GM19351 (cell line): ENCODE data around the gene CRMP1.

Source experiments
- ATAC-seq: cut with Tn5 transposase; IDR thresholded peaks from one replicate; pipeline ENCODE4 v1.9.1; 2021; ENCODE audit warnings: mild to moderate bottlenecking, moderate library complexity; ENCODE audit not compliant: unreplicated experiment

Gene CRMP1

GRCh38 chr4:5890063-5890727 lies 2.7 kb downstream of the CRMP1 start:
- ATAC-seq = no peak

GRCh38 chr4:5889002-5889696 lies 3.7 kb downstream of the CRMP1 start:
- ATAC-seq = no peak

GRCh38 chr4:5888222-5889001 lies 4.5 kb downstream of the CRMP1 start:
- ATAC-seq = no peak

GRCh38 chr4:5887361-5888221 lies 5.3 kb downstream of the CRMP1 start:
- ATAC-seq = no peak

GRCh38 chr4:5887011-5887360 lies 5.9 kb downstream of the CRMP1 start:
- ATAC-seq = no peak

GRCh38 chr4:5885733-5886132 lies 7.2 kb downstream of the CRMP1 start:
- ATAC-seq = no peak

- ATAC-seq = no peak
Observed at GRCh38 chr4:5884796-5885195, 8.1 kb downstream of the CRMP1 start.

- ATAC-seq = no peak
Observed at GRCh38 chr4:5883916-5884315, 9.0 kb downstream of the CRMP1 start.

- no peak for ATAC-seq
Observed at GRCh38 chr4:5882947-5883346, 9.9 kb downstream of the CRMP1 start.

- no peak for ATAC-seq
Observed at GRCh38 chr4:5881340-5881739, 11.5 kb downstream of the CRMP1 start.

- ATAC-seq = no peak
Observed at GRCh38 chr4:5878359-5878758, 14.5 kb downstream of the CRMP1 start.

- no peak for ATAC-seq
Observed at GRCh38 chr4:5877392-5877791, 15.5 kb downstream of the CRMP1 start.

GRCh38 chr4:5874811-5875449 lies 18.0 kb downstream of the CRMP1 start:
- ATAC-seq = no peak

GRCh38 chr4:5870701-5871100 lies 22.2 kb downstream of the CRMP1 start:
- ATAC-seq = no peak

GRCh38 chr4:5869966-5870619 lies 22.8 kb downstream of the CRMP1 start:
- no peak for ATAC-seq

- no peak for ATAC-seq
Observed at GRCh38 chr4:5867866-5868265, 25.0 kb downstream of the CRMP1 start.

GRCh38 chr4:5866841-5867813 lies 25.8 kb downstream of the CRMP1 start:
- ATAC-seq = no peak

- ATAC-seq = no peak
Observed at GRCh38 chr4:5865896-5866599, 26.8 kb downstream of the CRMP1 start.
